Panc1 (cell line): ENCODE data around the gene SPDEF. TPM values are rescaled to one million over a fixed set of nuclear protein-coding genes. Genes with fewer than 3 reads are reported as not detected.

Source experiments
- ATAC-seq: fragments of 200-7000 bp; cut with Tn5 transposase; 2 replicates; pipeline ENCODE4 v1.9.1; 2020; ENCODE audit warnings: mild to moderate bottlenecking, moderate library complexity
- BruUV-seq: library from RNA; stranded (reverse); fragments of 400-500 nt; replicated peaks from 2 replicates; lab custom pipeline; 2021; lab: Mats Ljungman, UMichigan
- CTCF ChIA-PET: fragments of 300-600 bp; sonication (Branson Sonifier 250); formaldehyde crosslinking; loops from one replicate; lab custom pipeline; 2022; ENCODE audit warnings: antibody characterized with exemption; lab: Charles Lee
- POLR2A ChIA-PET: fragments of 300-600 bp; sonication (Branson Sonifier 250); formaldehyde crosslinking; loops from one replicate; lab custom pipeline; 2022; ENCODE audit warnings: antibody characterized with exemption; lab: Charles Lee
- DNase-seq: peaks from one replicate; pipeline ENCODE4 v3.0.0-alpha.2; 2010; ENCODE audit warnings: low read depth, low spot score
- H3K27ac ChIP-seq: 2 replicates; pipeline ENCODE4 v1.5.1; 2011; ENCODE audit warnings: mild to moderate bottlenecking, low read length, inconsistent platforms
- H3K27me3 ChIP-seq: fragments of 200-500 bp; sonication (Bioruptor generic); 2 replicates; pipeline ENCODE4 v1.6.0; 2014; ENCODE audit warnings: low read length, inconsistent platforms; ENCODE audit not compliant: control insufficient read depth, insufficient read depth
- H3K36me3 ChIP-seq: fragments of 200-500 bp; sonication (Bioruptor generic); 2 replicates; pipeline ENCODE4 v1.5.1; 2014; ENCODE audit warnings: inconsistent platforms, mild to moderate bottlenecking, low read length, moderate library complexity; ENCODE audit not compliant: control insufficient read depth, insufficient read depth
- H3K4me1 ChIP-seq: 2 replicates; pipeline ENCODE4 v1.5.1; 2011; ENCODE audit warnings: inconsistent platforms, mild to moderate bottlenecking, low read length, moderate library complexity; ENCODE audit not compliant: control insufficient read depth, insufficient read depth
- H3K4me3 ChIP-seq, 2 experiments: 2 replicates each; pipeline ENCODE4 v1.5.1; 2011 to 2012; ENCODE audit warnings: low read depth in 2 of 2, low read length in 2 of 2, mild to moderate bottlenecking in 2 of 2, inconsistent platforms in 1 of 2, moderate library complexity in 1 of 2
- H3K9me3 ChIP-seq: fragments of 200-500 bp; sonication (Bioruptor generic); 2 replicates; pipeline ENCODE4 v1.5.1; 2014; ENCODE audit warnings: low read depth, mild to moderate bottlenecking, inconsistent platforms, low read length, moderate library complexity; ENCODE audit not compliant: control insufficient read depth, insufficient read depth
- POLR2AphosphoS5 ChIP-seq: IDR thresholded peaks from 2 replicates; pipeline ENCODE4 v1.6.1; 2012; ENCODE audit warnings: mild to moderate bottlenecking, low read depth, low read length, moderate library complexity
- REST ChIP-seq, 2 experiments: IDR thresholded peaks; 2 replicates each; pipeline ENCODE4 v1.6.1; 2011 to 2012; ENCODE audit warnings: low read depth in 2 of 2, control low read depth in 1 of 2, low read length in 1 of 2, mild to moderate bottlenecking in 1 of 2, moderate library complexity in 1 of 2; ENCODE audit not compliant: insufficient read depth in 1 of 2
- SIN3A ChIP-seq: IDR thresholded peaks from 2 replicates; pipeline ENCODE4 v1.6.1; 2012; ENCODE audit warnings: low read depth, mild to moderate bottlenecking, low read length, moderate library complexity, borderline replicate concordance; ENCODE audit not compliant: insufficient read depth
- TCF7L2 ChIP-seq: IDR thresholded peaks from 2 replicates; pipeline ENCODE4 v1.6.1; 2011; ENCODE audit warnings: mild to moderate bottlenecking, low read depth, low read length, inconsistent platforms
- in situ Hi-C: cut with HindIII; loops from 2 replicates; pipeline ENCODE4 v1.10.0; 2016; ENCODE audit warnings: low sequenced_read_pairs, low pct_unique_long_range_greater_than_20kb
- intact Hi-C: fragments of 100-400 bp; cut with micrococcal nuclease; formaldehyde crosslinking; loops from one replicate; pipeline ENCODE4 v1.10.0; 2022; ENCODE audit not compliant: unreplicated experiment
- total RNA-seq: library from RNA; stranded (reverse); gene quantifications from one replicate; pipeline ENCODE4 v1.2.1, GENCODE V29; 2021; ENCODE audit not compliant: unreplicated experiment
- TF ChIP-seq, protein P1 (sequence below): fragments of 450-650 bp; IDR thresholded peaks from 2 replicates; pipeline ENCODE4 v1.5.1; 2017; ENCODE audit warnings: mild to moderate bottlenecking

SPDEF gene
- total RNA-seq, 1 experiment from 2014 or later: 1.6 TPM

- H3K27ac ChIP-seq: no peak overlapping the region
- TF ChIP-seq SIN3A: no peak
- no TSS peak for BruUV-seq
- ChIA-PET POLR2A (no interaction called here), CTCF (no interaction called here)
- H3K4me1 ChIP-seq: 0 out of 2 replicates have a peak, but pooled peaks cover 3% of the 10 kb centered on the region
- intact Hi-C loops: no loop called here
- in situ Hi-C loops: no loop called here
- no peak for ATAC-seq
- no peaks in the 10 kb centered on the region for H3K27me3 ChIP-seq
- DNase-seq: no peak
- H3K4me3 ChIP-seq: no peak overlapping the region
- no peaks in the 10 kb centered on the region for H3K36me3 ChIP-seq
- H3K9me3 ChIP-seq: no peaks in the 10 kb centered on the region
Measured at GRCh38 chr6:34565722-34566137, 9.6 kb upstream of the SPDEF start.

DNA sequence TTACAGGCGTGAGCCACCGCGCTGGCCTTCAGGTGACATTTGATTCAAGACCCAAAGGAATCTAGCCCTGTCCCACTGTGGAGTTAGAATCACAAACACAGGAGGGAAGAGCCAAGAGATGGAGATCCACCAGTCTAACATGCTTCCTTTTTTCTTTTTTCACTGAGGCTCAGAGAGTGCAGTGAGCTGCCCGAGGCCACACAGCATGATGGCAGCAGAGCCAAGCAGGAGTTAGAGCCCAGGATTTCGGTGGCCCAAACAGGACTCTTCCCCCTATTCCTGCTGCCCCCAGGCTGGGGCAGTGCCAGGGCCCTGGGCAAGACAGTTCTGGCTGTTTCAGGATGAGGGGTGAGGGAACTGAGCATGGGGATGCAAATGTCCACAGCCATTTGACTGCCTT is 8.1 kb upstream of the SPDEF start:
- Histone ChIP-seq H3K27ac (no peak overlapping the region), H3K27me3 (no peaks in the 10 kb centered on the region), H3K36me3 (no peaks in the 10 kb centered on the region), H3K4me1 (0 out of 2 replicates have a peak, but pooled peaks cover 3% of the 10 kb centered on the region), H3K9me3 (no peaks in the 10 kb centered on the region), H3K4me3 (no peak overlapping the region)
- TF ChIP-seq TCF7L2 (no peak), SIN3A (no peak), REST (IDR thresholded peaks at IDR 0.05; ENCODE audit: insufficient read depth in 1 of 2, low read depth in 2 of 2, low read length in 1 of 2) (no peak)
- no peak for DNase-seq
- in situ Hi-C loops: no loop called here
- ChIA-PET CTCF (interaction anchor here (0.8 kb wide), 1 partner anchor 25 kb away, joined by 3 read pairs; no protein-coding TSS in a partner anchor), POLR2A (interaction anchor here (0.6 kb wide), 1 partner anchor 78 kb away, joined by 3 read pairs; no protein-coding TSS in a partner anchor)
- no TSS peak for BruUV-seq
- intact Hi-C loops: no loop called here
- ATAC-seq: no peak

DNA sequence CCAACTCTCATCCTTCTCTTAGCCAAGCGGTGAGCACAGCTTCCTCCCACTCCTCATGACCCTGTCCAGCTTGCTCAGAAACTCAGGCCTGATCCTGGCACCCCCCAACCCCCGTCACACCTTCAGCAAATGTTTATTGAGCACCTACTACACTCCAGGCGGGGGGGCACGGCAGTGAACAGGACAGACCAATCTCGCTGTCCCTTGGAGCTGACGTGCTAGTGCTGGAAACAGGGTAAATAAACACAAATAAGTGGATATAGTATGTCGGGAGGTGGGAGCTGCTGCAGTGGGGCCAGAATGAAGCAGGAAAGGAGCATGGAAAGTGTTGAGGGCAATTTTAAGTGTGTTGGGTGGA is 7.4 kb upstream of the SPDEF start:
- POLR2A ChIA-PET: no interaction called here
- intact Hi-C loops: no loop called here
- TF ChIP-seq POLR2AphosphoS5 (no peak), REST (IDR thresholded peaks at IDR 0.05; ENCODE audit: insufficient read depth in 1 of 2, low read depth in 2 of 2, low read length in 1 of 2) (no peak), TCF7L2 (no peak), SIN3A (no peak)
- TF ChIP-seq, protein P1, sequence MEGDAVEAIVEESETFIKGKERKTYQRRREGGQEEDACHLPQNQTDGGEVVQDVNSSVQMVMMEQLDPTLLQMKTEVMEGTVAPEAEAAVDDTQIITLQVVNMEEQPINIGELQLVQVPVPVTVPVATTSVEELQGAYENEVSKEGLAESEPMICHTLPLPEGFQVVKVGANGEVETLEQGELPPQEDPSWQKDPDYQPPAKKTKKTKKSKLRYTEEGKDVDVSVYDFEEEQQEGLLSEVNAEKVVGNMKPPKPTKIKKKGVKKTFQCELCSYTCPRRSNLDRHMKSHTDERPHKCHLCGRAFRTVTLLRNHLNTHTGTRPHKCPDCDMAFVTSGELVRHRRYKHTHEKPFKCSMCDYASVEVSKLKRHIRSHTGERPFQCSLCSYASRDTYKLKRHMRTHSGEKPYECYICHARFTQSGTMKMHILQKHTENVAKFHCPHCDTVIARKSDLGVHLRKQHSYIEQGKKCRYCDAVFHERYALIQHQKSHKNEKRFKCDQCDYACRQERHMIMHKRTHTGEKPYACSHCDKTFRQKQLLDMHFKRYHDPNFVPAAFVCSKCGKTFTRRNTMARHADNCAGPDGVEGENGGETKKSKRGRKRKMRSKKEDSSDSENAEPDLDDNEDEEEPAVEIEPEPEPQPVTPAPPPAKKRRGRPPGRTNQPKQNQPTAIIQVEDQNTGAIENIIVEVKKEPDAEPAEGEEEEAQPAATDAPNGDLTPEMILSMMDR: no peak
- no peak for ATAC-seq
- Histone ChIP-seq H3K27me3 (no peaks in the 10 kb centered on the region), H3K4me1 (0 out of 2 replicates have a peak, but pooled peaks cover 3% of the 10 kb centered on the region), H3K4me3 (no peak overlapping the region), H3K27ac (no peak overlapping the region), H3K36me3 (no peaks in the 10 kb centered on the region), H3K9me3 (no peaks in the 10 kb centered on the region)
- no peak for DNase-seq
- in situ Hi-C loops: no loop called here
- CTCF ChIA-PET: interaction anchor here (0.6 to 0.8 kb wide), 2 partner anchors 24 to 427 kb away, joined by 3 read pairs; no protein-coding TSS in a partner anchor
- no TSS peak for BruUV-seq
